ENCODE measurements around the gene DENND4A. TPM values are rescaled to one million over a fixed set of nuclear protein-coding genes. Genes with fewer than 3 reads are reported as not detected.

The DENND4A gene
- total RNA-seq, 4 donors from 2014 or later, result 16.6 to 70.1 (median 24.5) TPM

DNA sequence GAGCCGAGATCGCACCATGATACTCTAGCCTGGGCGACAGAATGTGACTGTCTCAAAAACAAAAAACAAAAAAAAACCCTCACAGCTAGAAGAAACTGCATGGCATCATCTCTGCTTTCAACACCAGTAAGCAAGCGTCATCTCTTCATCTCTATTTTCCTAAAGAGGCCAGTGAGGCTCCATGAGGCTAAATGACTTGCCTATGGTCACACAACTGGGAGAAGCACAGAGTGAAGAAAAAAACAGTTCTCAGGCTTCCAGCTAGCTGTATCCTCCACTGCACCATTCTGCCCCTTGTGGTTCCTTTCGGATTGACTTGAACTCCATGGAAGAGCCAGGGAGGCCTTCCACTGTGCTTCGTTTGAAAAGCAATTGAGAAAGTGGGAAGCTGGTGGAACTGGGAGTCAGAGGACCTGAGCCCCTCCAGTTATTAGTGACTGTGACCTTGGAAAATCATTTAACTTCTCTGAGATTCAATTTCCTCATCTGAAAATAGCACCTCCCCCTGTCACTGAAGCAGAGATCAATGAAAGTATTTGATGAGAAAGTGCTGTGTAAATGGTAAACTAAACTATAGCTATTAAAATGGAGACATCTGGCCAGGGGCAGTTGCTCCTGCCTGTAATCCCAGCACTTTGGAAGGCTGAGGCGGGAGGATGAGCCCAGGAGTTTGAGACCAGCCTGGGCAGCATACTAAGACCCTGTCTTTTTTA lies 32.1 kb upstream of the DENND4A start:
- Histone ChIP-seq H3K27me3 (no peaks in the 10 kb centered on the region), H3K4me3 (no peak overlapping the region), H3K4me1 (peaks cover 0 to 5% (median 0%) of the 10 kb centered on the region in 4 donors), H3K27ac (no peak overlapping the region), H3K9me3 (no peaks in the 10 kb centered on the region), H3K36me3 (no peaks in the 10 kb centered on the region)
- no peak for TF ChIP-seq POLR2A (IDR thresholded peaks at IDR 0.05)
- TF ChIP-seq, protein P1, sequence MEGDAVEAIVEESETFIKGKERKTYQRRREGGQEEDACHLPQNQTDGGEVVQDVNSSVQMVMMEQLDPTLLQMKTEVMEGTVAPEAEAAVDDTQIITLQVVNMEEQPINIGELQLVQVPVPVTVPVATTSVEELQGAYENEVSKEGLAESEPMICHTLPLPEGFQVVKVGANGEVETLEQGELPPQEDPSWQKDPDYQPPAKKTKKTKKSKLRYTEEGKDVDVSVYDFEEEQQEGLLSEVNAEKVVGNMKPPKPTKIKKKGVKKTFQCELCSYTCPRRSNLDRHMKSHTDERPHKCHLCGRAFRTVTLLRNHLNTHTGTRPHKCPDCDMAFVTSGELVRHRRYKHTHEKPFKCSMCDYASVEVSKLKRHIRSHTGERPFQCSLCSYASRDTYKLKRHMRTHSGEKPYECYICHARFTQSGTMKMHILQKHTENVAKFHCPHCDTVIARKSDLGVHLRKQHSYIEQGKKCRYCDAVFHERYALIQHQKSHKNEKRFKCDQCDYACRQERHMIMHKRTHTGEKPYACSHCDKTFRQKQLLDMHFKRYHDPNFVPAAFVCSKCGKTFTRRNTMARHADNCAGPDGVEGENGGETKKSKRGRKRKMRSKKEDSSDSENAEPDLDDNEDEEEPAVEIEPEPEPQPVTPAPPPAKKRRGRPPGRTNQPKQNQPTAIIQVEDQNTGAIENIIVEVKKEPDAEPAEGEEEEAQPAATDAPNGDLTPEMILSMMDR (IDR thresholded peaks at IDR 0.05), result peak in 5 of 6 experiments; percentile 8 to 63 (median 60)
- DNase-seq, result peak in 1 of 3 donors; percentile 75

DNA sequence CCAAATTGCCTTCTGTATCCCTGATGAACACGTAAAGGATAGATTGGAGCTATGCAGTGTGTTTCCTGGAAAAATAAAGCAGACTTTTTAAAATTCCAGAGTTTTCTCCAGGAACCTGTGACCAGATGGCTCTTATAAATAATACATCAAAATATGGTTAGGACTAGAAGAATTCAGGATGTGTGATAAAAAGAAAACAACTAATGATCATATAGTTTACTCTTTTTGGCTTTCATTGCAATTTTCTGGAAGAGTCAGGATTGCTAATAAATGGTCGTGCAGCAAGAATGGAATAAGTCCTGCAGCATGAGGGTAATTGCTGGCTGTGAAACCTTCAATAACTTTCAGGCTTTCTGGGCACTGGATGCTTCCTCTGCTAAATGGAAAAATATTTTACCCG lies 30.2 kb upstream of the DENND4A start:
- no peaks in the 10 kb centered on the region for H3K36me3 ChIP-seq
- no peaks in the 10 kb centered on the region for H3K9me3 ChIP-seq
- H3K27ac ChIP-seq, result no peak overlapping the region
- H3K4me1 ChIP-seq, result peaks cover 0 to 15% (median 0%) of the 10 kb centered on the region in 4 donors
- H3K27me3 ChIP-seq, result no peaks in the 10 kb centered on the region
- no peak for DNase-seq
- H3K4me3 ChIP-seq, result no peak overlapping the region
- no peak for TF ChIP-seq POLR2A (IDR thresholded peaks at IDR 0.05)
- TF ChIP-seq, protein P1 (IDR thresholded peaks at IDR 0.05), result no peak

DNA sequence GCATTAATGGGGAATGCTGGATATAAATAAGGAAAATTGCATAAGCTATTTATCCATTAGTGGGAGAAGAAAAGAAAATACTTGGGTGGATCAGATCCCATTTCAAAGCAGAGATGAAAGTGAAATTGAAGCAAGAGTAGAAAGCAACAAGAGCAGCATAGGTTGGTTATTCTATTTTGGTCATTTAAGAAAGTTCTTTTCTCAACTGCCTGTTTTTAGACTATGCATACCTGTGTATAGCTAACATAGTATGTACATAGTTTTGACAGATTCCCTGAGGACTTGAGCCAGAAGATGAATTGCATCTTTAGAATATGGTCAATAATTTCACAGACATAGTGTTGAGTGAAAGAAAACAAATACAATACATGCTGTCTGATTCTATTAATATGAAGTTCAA lies 29.0 kb upstream of the DENND4A start:
- DNase-seq, result no peak
- H3K9me3 ChIP-seq, result no peaks in the 10 kb centered on the region
- no peaks in the 10 kb centered on the region for H3K27me3 ChIP-seq
- no peak for TF ChIP-seq POLR2A (IDR thresholded peaks at IDR 0.05)
- TF ChIP-seq, protein P1 (IDR thresholded peaks at IDR 0.05), result no peak
- H3K27ac ChIP-seq, result peak overlapping the region in 1 of 4 donors; percentile 28
- H3K4me1 ChIP-seq, result peaks cover 0 to 15% (median 0%) of the 10 kb centered on the region in 4 donors
- H3K4me3 ChIP-seq, result no peak overlapping the region
- no peaks in the 10 kb centered on the region for H3K36me3 ChIP-seq

DNA sequence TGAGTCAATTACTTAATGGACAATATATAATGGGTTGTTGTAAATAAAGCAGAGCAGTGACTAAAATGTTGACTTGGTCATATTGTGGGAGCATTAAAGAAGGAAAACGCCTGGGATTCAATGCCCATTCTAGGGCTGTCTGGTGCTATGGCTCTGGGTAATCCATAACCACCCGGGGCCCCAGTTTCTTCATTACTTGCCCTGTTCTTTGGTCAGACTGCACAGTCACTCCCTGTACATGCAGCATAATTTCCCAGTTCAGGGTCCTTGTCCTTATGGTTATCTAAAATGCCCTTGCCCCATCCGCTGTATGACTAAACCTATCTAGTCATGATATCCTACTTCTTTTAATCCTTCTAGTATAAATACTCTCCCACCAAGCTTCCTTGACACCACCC lies 27.5 kb upstream of the DENND4A start:
- Histone ChIP-seq H3K9me3 (no peaks in the 10 kb centered on the region), H3K36me3 (no peaks in the 10 kb centered on the region), H3K27ac (peak overlapping the region; percentile 51 to 65 (median 58)), H3K4me1 (peaks cover 0 to 15% (median 0%) of the 10 kb centered on the region in 4 donors), H3K4me3 (no peak overlapping the region), H3K27me3 (no peaks in the 10 kb centered on the region)
- TF ChIP-seq, protein P1 (IDR thresholded peaks at IDR 0.05), result no peak
- peak in 1 of 3 donors; percentile 44 for DNase-seq

DNA sequence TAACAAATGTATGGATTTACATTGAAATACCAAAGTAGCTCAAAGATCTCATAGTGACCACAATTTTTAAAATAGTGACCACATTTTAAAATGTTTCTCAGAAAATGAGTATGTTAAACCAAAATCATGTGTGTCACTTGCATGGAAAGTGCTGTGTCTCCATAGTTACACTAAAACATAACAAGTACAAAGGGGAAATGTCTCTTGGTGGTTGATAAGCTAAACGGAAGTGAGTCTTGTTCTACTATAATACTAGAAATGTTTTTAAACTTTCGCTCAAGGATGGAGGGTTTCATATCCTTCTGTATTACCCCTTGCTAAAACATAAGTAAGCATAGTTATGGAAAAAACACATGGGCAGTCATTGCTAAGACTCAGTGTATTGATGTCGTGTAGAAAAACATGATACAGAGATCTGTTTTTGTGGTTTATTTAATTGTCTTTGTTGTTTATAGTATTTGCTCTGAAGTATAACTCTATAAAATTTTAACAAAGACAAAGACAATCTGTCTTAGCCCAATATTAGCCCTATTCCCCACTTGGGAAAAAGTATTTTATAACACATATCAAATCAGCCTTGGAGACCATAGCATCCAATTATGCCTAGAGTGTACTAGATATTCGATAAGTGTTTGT lies 27.0 kb upstream of the DENND4A start:
- Histone ChIP-seq H3K4me1 (peaks cover 0 to 15% (median 0%) of the 10 kb centered on the region in 4 donors), H3K4me3 (no peak overlapping the region), H3K9me3 (no peaks in the 10 kb centered on the region), H3K27ac (peak overlapping the region; percentile 51 to 65 (median 58)), H3K27me3 (no peaks in the 10 kb centered on the region), H3K36me3 (no peaks in the 10 kb centered on the region)
- TF ChIP-seq POLR2A (IDR thresholded peaks at IDR 0.05), result no peak
- TF ChIP-seq, protein P1 (IDR thresholded peaks at IDR 0.05), result no peak
- DNase-seq, result no peak
